ENCODE data around the gene FA2H.
"Not testable (repeated sequence)": the region's sequence is repeated elsewhere in the genome, so short reads cannot be mapped to it uniquely, and the experiment has no call there.

The FA2H gene, protein sequence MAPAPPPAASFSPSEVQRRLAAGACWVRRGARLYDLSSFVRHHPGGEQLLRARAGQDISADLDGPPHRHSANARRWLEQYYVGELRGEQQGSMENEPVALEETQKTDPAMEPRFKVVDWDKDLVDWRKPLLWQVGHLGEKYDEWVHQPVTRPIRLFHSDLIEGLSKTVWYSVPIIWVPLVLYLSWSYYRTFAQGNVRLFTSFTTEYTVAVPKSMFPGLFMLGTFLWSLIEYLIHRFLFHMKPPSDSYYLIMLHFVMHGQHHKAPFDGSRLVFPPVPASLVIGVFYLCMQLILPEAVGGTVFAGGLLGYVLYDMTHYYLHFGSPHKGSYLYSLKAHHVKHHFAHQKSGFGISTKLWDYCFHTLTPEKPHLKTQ

DNA sequence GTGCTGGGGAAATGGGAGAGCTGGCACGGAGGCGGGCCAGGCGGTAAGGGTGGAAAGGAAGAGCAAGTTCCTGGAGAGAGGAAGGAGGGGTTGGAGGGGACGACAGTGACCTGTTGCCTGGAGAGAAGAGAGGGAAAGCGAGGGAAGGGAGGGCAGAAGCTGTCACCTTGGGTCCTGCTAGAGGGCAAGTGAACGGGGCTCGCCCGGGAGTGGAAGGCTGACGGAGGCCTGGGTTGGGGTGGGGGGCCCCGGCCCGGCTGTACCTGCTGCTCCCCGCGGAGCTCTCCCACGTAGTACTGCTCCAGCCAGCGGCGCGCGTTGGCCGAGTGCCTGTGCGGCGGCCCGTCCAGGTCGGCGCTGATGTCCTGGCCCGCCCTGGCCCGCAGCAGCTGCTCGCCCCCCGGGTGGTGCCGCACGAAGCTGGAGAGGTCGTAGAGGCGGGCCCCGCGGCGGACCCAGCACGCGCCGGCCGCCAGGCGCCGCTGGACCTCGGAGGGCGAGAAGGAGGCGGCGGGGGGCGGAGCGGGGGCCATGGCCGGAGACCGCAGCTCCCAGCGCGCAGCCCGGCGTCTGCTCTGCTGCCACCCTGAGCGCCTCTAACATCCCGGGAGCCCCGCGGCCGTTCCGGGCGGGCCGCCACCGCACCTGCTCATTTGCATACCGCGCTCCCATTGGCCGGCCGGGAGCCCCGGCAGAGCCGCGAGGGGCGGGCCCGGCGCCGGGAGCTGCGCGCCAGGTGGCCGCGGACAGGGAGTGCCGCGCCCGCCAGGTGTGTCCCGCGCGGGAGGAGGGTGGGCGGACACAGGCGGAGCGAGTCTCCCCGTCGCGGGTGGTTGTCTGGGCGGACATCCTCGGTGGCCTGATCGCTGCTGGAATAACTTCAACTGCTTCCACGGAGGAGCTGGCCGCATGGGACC lies at the start of gene FA2H:
Gene FA2H (minus strand): TSS at position 598 of the 917 bp plus-strand sequence. CDS start 65 bp downstream, at position 533.
- Mint-ChIP-seq H3K27ac (no peak within 1 kb of the TSS), H3K4me3 (peak within 1 kb of the TSS; percentile 78 to 84), H3K9me3 (no peaks in the 10 kb centered on the region), H3K27me3 (peaks cover 54% of the 10 kb centered on the region), H3K4me1 (peaks cover 15% of the 10 kb centered on the region)
- ATAC-seq (peak; percentile 96), DNase-seq (peak; percentile 62 to 71)

DNA sequence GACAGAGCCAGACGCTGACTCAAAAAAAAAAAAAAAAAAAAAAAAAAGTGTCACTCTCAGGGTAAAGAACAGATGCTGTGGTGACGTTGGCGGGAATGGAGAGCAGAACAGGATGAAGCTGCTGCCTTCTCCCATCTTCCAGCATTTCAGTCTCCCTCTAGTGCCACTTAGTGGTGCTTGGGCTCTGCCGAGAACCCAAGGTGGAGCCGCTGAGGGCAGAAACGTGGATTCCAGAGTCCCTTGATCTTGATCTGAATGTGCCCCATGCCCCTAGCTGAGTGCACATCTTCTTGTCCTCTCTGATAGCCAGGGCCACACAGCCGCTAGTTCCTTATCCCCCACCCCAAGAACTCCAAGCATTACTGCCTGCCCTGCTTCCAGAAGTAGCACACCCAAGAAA lies 43.2 kb upstream of the FA2H start:
- no peak for ATAC-seq
- Mint-ChIP-seq H3K4me1 (peaks cover 6% of the 10 kb centered on the region), H3K27ac (peak overlapping the region in 1 of 2 donors; percentile 20), H3K4me3 (no peak overlapping the region), H3K27me3 (peaks cover 6% of the 10 kb centered on the region), H3K9me3 (no peaks in the 10 kb centered on the region)
- DNase-seq: no peak

DNA sequence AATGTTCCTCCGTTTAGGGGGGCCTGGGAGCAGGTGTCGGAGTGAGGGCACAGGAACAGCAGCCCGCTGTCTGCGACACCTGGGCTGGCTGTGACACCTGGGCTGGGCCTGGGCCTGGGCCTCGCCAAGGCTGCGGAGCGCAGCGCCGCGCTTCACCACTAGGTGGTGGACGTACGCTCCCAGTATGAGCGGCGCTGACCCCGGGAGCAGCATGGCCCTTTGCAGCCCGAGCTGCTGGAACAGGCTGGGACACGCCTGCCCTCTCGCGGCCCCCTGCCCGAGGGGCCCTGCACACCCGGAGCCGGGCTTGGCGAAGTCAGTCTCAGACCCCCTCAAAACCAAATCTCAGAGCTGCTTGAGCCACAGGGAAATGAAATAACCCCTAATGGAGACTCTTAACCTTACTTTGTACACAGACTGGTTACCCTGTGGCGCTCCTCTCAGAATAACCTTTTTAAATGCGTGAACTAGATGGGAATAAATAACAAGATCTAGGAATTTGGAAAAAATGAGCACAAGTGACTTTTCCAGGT lies 38.6 kb upstream of the FA2H start:
- H3K27ac Mint-ChIP-seq: no peak overlapping the region
- no peaks in the 10 kb centered on the region for H3K27me3 Mint-ChIP-seq
- H3K4me1 Mint-ChIP-seq: peaks cover 6% of the 10 kb centered on the region
- H3K9me3 Mint-ChIP-seq: no peaks in the 10 kb centered on the region
- DNase-seq (peak; percentile 75 to 77), ATAC-seq (peak; percentile 100)
- H3K4me3 Mint-ChIP-seq: peak overlapping the region in 1 of 2 donors; percentile 33

DNA sequence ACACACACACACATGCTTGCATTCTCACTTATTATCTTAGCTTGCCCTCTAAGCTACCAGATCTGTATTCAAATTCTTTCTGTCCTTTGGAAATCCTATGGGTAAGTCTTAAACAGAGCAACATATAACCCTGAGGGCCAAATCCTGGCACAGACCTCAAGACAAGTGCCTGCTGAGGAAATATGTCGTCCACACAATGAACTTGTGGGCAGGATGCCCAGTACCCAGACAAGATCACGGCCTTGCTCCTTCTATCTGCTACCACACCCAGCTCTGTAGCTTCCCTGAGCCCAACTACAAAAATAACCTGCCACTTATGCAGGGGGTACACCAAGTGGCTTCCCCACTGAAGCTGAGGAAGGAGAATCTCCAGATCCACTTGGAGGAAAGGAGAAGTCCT lies 37.3 kb upstream of the FA2H start:
- Mint-ChIP-seq H3K4me3 (no peak overlapping the region), H3K27me3 (no peaks in the 10 kb centered on the region), H3K4me1 (peaks cover 6% of the 10 kb centered on the region), H3K9me3 (peaks cover under 1 to 3% of the 10 kb centered on the region in 2 donors), H3K27ac (no peak overlapping the region)
- DNase-seq (no peak), ATAC-seq (no peak)

DNA sequence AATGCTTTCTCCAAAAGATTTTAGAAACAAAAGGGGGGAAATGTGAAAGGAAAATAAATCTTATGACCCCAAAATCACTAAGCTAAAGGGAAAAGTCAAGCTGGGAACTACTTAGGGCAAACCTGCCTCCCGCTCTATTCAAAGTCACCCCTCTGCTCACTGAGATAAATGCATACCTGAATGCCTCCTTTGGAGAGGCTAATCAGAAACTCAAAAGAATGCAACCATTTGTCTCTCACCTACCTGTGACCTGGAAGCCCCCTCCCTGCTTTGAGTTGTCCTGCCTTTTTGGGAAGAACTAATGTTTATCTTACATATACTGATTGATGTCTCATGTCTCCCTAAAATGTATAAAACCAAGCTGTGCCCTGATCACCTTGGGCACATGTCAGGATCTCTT lies 36.6 kb upstream of the FA2H start:
- H3K4me3 Mint-ChIP-seq, DNase-seq, H3K27ac Mint-ChIP-seq, ATAC-seq, H3K9me3 Mint-ChIP-seq, H3K27me3 Mint-ChIP-seq, H3K4me1 Mint-ChIP-seq: not testable (repeated sequence)

DNA sequence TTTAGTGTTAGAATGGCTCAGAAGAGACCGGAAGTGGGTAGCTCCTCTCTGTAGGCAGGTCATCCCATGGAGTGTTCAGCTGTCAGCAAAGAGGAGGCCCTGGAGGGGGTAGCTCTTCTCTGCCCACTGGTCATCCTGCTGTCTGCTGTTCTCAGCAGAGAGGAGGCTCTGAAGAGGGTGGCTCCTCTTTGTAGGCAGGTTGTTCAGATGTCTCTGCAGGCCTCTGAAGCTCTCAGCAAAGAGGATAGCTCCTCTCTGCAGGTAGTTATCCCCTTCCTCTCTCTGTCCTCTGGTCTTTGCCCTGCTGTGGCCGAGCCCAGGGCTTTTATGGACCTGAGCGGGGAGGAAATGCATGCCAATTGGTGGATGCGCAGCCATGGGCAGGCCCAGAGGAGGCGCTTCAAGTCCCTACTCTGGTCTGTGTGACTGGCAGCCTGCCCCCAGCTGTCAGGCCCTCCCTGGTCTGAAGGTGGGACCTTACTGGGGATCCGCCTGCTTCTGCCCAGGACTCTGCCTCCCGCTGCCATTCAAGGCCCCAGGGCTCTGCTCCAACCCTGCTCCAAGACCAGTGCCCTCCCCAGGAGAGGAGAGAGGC lies 32.5 kb upstream of the FA2H start:
- H3K9me3 Mint-ChIP-seq: peaks cover 12 to 16% of the 10 kb centered on the region in 2 donors

DNA sequence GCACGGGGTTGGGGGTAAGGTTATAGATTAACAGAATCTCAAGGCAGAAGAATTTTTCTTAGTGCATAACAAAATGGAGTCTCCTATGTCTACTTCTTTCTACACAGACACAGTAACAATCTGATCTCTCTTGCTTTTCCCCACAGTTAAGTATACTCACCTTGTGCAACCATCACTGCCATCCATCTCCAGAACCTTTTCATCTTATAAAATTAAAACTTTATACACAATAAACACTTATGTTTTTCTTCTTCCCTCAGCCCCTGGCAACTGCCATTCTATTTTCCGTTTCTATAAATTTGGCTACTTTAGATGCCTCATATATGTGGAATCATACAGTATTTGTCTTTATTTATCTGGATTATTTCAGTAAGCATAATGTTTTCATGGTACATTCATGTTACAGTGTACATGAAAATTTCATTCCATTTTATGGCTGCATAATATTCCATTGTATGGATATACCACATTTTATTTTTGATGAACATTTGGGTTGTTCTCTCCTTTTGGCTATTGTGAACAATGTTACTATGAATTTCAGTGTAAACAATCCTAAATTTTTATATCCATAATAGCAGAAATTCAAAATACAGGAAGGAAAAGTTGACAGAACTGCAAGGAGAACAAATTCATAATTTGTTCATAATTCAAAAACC lies 25.7 kb upstream of the FA2H start:
- Mint-ChIP-seq H3K4me1 (no peaks in the 10 kb centered on the region), H3K9me3 (peaks cover 0 to 5% of the 10 kb centered on the region in 2 donors), H3K4me3 (no peak overlapping the region), H3K27me3 (peaks cover 46% of the 10 kb centered on the region), H3K27ac (no peak overlapping the region)
- ATAC-seq (no peak), DNase-seq (no peak)

More for the DNA sequence above, 32.5 kb upstream of the FA2H start:
- no peak for ATAC-seq
- no peak overlapping the region for H3K27ac Mint-ChIP-seq
- peaks cover 16% of the 10 kb centered on the region for H3K27me3 Mint-ChIP-seq
- no peak overlapping the region for H3K4me3 Mint-ChIP-seq
- no peaks in the 10 kb centered on the region for H3K4me1 Mint-ChIP-seq
- DNase-seq: no peak

DNA sequence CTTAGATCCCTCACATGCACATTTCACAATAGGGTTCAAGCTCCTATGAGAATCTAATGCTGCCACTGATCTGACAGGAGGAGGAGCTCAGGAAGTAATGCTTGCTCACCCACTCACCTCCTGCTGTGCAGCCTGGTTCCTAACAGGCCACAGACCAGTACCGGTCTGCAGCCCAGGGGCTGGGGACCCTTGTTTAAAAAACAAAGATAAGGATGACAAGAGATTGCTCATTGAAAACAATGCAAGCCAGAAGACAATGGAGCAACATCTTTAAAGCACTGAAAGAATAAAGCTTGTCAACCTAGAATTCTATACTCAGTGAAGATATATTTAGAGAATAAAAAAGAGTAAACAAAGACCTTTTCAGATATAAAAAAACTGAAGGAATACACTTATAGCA lies 22.8 kb upstream of the FA2H start:
- DNase-seq (no peak), ATAC-seq (no peak)
- H3K9me3 Mint-ChIP-seq: peaks cover under 1 to 5% of the 10 kb centered on the region in 2 donors
- no peak overlapping the region for H3K4me3 Mint-ChIP-seq
- H3K27ac Mint-ChIP-seq: no peak overlapping the region
- no peaks in the 10 kb centered on the region for H3K4me1 Mint-ChIP-seq
- peaks cover 43% of the 10 kb centered on the region for H3K27me3 Mint-ChIP-seq

DNA sequence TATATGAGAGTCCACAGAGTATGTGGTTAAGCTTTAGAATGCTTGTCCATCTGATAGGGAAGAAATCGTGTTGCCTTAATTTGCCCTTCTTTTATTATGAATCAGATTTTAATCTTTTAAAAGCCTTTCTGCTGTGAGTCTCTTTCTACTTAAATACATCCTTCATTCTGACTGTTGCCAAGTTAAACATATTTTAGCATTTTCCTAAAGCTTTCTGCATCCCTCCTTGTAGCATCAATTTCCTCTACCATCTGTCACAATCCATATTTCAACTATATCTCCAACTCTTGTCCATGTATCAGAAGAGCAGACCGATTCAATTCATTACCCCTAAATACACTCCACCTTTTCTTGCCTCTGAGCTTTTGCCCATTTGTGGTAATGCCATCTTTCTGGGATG lies 20.5 kb upstream of the FA2H start:
- ATAC-seq: no peak
- Mint-ChIP-seq H3K27ac (no peak overlapping the region), H3K27me3 (peaks cover 32% of the 10 kb centered on the region), H3K4me1 (no peaks in the 10 kb centered on the region), H3K9me3 (peaks cover 7 to 10% of the 10 kb centered on the region in 2 donors), H3K4me3 (no peak overlapping the region)
- no peak for DNase-seq

DNA sequence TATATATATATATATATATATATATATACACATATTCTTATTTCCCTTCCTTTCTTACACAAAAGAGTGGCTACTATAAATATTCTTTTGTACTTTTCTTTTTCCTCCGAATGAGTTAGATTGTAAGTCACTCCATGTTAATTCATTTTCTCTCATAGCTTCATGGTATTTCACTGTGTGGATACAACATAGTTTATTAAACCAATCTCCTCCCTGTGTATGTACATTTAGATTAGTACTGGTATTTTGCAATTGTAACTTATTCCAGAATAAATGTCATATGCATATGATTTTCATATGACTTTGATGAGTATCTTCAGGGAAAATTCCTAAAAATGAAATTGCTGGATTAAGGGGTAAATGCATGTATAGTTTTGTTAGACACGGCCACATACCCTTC lies 20.0 kb upstream of the FA2H start:
- Mint-ChIP-seq H3K27ac (no peak overlapping the region), H3K9me3 (peaks cover 7 to 10% of the 10 kb centered on the region in 2 donors), H3K4me3 (no peak overlapping the region), H3K4me1 (no peaks in the 10 kb centered on the region), H3K27me3 (peaks cover 32% of the 10 kb centered on the region)
- no peak for ATAC-seq
- no peak for DNase-seq

DNA sequence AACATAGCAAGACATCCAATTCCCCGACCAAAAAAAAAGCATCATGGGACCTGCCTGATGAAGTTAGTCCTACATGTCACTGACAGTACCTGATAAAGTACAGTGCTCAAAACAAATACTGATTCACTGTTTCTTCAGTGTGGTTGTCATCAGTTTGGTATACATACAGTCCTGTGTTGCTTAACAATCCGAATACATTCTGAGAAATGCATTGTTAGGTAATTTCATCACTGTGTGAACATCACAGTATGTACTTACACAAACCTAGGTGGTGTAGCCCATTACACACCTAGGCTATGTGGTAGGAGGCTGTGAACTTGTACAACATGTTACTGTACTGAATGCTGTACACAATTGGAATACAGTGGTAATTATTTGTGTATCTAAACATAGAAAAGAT lies 19.0 kb upstream of the FA2H start:
- Mint-ChIP-seq H3K4me1 (no peaks in the 10 kb centered on the region), H3K27me3 (peaks cover 32% of the 10 kb centered on the region), H3K4me3 (no peak overlapping the region), H3K27ac (no peak overlapping the region), H3K9me3 (peaks cover 7 to 10% of the 10 kb centered on the region in 2 donors)
- DNase-seq (no peak), ATAC-seq (no peak)

DNA sequence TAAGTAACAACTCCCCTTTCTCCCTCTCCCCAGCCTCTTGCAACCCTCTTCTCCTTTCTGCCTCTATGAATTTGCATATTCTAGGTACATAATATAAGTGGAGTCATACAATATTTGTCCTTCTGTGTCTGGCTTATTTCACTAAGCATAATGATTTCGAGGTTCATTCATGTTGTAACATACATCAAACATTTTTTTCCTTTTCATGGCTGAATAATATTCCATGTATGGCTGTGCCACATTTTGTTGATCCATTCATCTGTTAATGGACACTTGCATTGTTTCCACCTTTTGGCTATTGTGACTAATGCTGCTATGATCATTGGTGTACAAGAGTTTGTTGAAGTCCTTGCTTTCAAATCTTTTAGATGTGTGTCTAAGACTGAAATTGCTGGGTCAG lies 17.6 kb upstream of the FA2H start:
- ATAC-seq: no peak
- Mint-ChIP-seq H3K27me3 (peaks cover 29% of the 10 kb centered on the region), H3K4me1 (no peaks in the 10 kb centered on the region), H3K27ac (no peak overlapping the region), H3K4me3 (no peak overlapping the region), H3K9me3 (peaks cover 7 to 10% of the 10 kb centered on the region in 2 donors)
- DNase-seq: no peak

DNA sequence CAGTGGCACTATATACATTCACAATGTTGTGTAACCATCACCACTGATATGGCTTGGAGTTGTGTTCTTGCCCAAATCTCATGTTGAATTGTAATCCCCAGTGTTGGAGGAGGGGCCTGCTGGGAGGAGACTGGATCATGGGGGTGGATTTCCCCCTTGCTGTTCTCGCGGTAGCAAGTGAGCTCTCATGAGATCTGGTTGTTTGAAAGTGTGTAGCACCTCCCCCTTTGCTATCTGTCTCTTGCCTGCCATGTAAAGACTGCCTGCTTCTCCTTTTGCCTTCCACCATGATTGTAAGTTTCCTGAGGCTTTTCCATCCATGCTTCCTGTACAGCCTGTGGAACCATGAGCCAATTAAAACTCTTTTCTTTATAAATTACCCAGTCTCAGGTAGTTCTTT lies 17.1 kb upstream of the FA2H start:
- not testable (repeated sequence) for DNase-seq, ATAC-seq, H3K4me1 Mint-ChIP-seq, H3K4me3 Mint-ChIP-seq, H3K27ac Mint-ChIP-seq
- Mint-ChIP-seq H3K9me3 (peaks cover 7 to 10% of the 10 kb centered on the region in 2 donors), H3K27me3 (peaks cover 24% of the 10 kb centered on the region)

DNA sequence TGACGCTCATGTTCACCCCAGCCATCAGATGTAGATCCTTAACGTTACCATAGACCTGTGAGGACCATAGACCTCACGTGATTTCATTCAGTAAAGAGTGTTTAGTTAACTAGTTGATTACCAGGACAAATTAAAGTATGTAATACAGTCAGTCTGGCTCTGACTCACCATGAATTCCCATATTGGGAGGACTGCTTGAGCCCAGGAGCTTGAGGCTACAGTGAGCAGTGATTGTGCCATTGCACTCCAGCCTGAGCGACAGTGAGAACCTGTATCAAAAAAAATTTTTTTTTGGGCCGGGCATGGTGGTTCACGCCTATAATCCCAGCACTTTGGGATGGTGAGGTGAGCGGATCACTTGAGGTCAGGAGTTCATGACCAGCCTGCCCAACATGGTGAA lies 13.5 kb upstream of the FA2H start:
- ATAC-seq (no peak), DNase-seq (no peak)
- Mint-ChIP-seq H3K4me1 (no peaks in the 10 kb centered on the region), H3K27me3 (no peaks in the 10 kb centered on the region), H3K27ac (no peak overlapping the region), H3K9me3 (peaks cover 7 to 10% of the 10 kb centered on the region in 2 donors), H3K4me3 (no peak overlapping the region)

DNA sequence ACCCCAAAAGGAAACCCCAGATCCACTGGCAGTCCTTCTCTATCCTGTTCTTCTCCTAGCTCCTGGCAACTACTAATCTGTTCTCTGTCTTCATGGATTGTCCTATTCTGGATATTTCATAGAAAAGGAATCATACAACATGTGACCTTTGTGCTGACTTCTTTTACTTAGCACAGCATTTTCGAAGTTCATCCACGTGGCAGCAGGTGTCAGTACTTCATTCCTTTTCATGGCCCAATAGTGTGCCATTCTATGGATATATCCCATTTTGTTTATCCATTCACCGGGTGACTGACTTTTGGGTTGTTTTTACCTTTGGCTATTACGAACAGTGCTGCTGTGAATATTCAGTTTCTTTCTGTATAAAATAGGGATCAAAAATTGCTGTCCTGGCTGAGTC lies 10.4 kb upstream of the FA2H start:
- H3K9me3 Mint-ChIP-seq: no peaks in the 10 kb centered on the region
- H3K4me3 Mint-ChIP-seq: no peak overlapping the region
- no peaks in the 10 kb centered on the region for H3K4me1 Mint-ChIP-seq
- ATAC-seq: no peak
- H3K27me3 Mint-ChIP-seq: no peaks in the 10 kb centered on the region
- no peak for DNase-seq
- H3K27ac Mint-ChIP-seq: no peak overlapping the region
